Trophoblast cell (in vitro differentiated cells and primary cell): ENCODE data around the gene OCSTAMP.
A peak's percentile ranks its signal among the peaks of the same experiment; 100 is the strongest.

Experiments
- DNase-seq, 2 donors: peaks; one replicate each; pipeline ENCODE4 v3.0.0-alpha.2; 2016
- H2AFZ ChIP-seq: 2 replicates; pipeline ENCODE4 v1.6.1; 2013; ENCODE audit warnings: low read length, moderate library complexity, mild to moderate bottlenecking; ENCODE audit not compliant: insufficient read depth, poor library complexity
- H2AK5ac ChIP-seq: 2 replicates; pipeline ENCODE4 v1.6.1; 2013; ENCODE audit warnings: mild to moderate bottlenecking, low read length
- H2BK120ac ChIP-seq: 2 replicates; pipeline ENCODE4 v1.6.1; 2013; ENCODE audit warnings: low read length, mild to moderate bottlenecking, moderate library complexity; ENCODE audit not compliant: insufficient read depth, poor library complexity
- H2BK12ac ChIP-seq: 2 replicates; pipeline ENCODE4 v1.6.1; 2013; ENCODE audit warnings: mild to moderate bottlenecking, low read length, moderate library complexity
- H2BK5ac ChIP-seq: 2 replicates; pipeline ENCODE4 v1.6.1; 2013; ENCODE audit warnings: low read length, low read depth, moderate library complexity, mild to moderate bottlenecking; ENCODE audit not compliant: poor library complexity
- H3K14ac ChIP-seq: 2 replicates; pipeline ENCODE4 v1.6.1; 2013; ENCODE audit warnings: mild to moderate bottlenecking, low read length
- H3K18ac ChIP-seq: 2 replicates; pipeline ENCODE4 v1.6.1; 2013; ENCODE audit warnings: mild to moderate bottlenecking, low read length
- H3K23ac ChIP-seq: 2 replicates; pipeline ENCODE4 v1.6.1; 2013; ENCODE audit warnings: low read length
- H3K27ac ChIP-seq: 2 replicates; pipeline ENCODE4 v1.5.1; 2013; ENCODE audit warnings: low read depth, mild to moderate bottlenecking, inconsistent platforms, low read length, moderate library complexity
- H3K27me3 ChIP-seq: 2 replicates; pipeline ENCODE4 v1.6.1; 2013; ENCODE audit warnings: inconsistent platforms, mild to moderate bottlenecking, low read length, moderate library complexity; ENCODE audit not compliant: insufficient read depth
- H3K36me3 ChIP-seq, 2 experiments: 1 replicate in 1 of 2; 2 replicates in 1 of 2; pipeline ENCODE4 v1.6.1; 2013; ENCODE audit warnings: low read length in 2 of 2, mild to moderate bottlenecking in 2 of 2, moderate library complexity in 1 of 2; ENCODE audit not compliant: insufficient read depth in 2 of 2, control insufficient read depth in 1 of 2
- H3K4ac ChIP-seq: 2 replicates; pipeline ENCODE4 v1.6.1; 2013; ENCODE audit warnings: low read depth, mild to moderate bottlenecking, low read length, moderate library complexity
- H3K4me1 ChIP-seq, 2 experiments: 1 replicate in 1 of 2; 2 replicates in 1 of 2; pipeline ENCODE4 v1.6.1; 2013; ENCODE audit warnings: low read length in 2 of 2, mild to moderate bottlenecking in 2 of 2, moderate library complexity in 1 of 2; ENCODE audit not compliant: insufficient read depth in 2 of 2, control insufficient read depth in 1 of 2
- H3K4me2 ChIP-seq: 2 replicates; pipeline ENCODE4 v1.6.1; 2013; ENCODE audit warnings: inconsistent platforms, mild to moderate bottlenecking, low read length, moderate library complexity
- H3K4me3 ChIP-seq: 2 replicates; pipeline ENCODE4 v1.5.1; 2013; ENCODE audit warnings: mild to moderate bottlenecking, low read depth, low read length, inconsistent platforms
- H3K79me1 ChIP-seq: one replicate; pipeline ENCODE4 v1.6.1; 2013; ENCODE audit warnings: low read length
- H3K79me2 ChIP-seq: 2 replicates; pipeline ENCODE4 v1.6.1; 2013; ENCODE audit warnings: low read length, mild to moderate bottlenecking; ENCODE audit not compliant: control insufficient read depth, insufficient read depth, poor library complexity
- H3K9ac ChIP-seq: 2 replicates; pipeline ENCODE4 v1.6.1; 2013; ENCODE audit warnings: mild to moderate bottlenecking, low read length
- H3K9me3 ChIP-seq: 2 replicates; pipeline ENCODE4 v1.6.1; 2013; ENCODE audit warnings: low read depth, mild to moderate bottlenecking, control low read depth, inconsistent platforms, low read length; ENCODE audit not compliant: insufficient read depth
- H4K12ac ChIP-seq: 2 replicates; pipeline ENCODE4 v1.6.1; 2013; ENCODE audit warnings: low read depth, mild to moderate bottlenecking, low read length, moderate library complexity
- H4K8ac ChIP-seq: 2 replicates; pipeline ENCODE4 v1.6.1; 2013; ENCODE audit warnings: low read depth, mild to moderate bottlenecking, low read length, moderate library complexity
- H4K91ac ChIP-seq: one replicate; pipeline ENCODE4 v1.6.1; 2013; ENCODE audit warnings: low read depth, mild to moderate bottlenecking, low read length, moderate library complexity
- WGBS: extraction: QIAGEN DNeasy Blood & Tissue Kit; methylation state at CpG from one replicate; pipeline ENCODE4 v1.1.7; 2013; ENCODE audit warnings: missing lambda C conversion rate; ENCODE audit not compliant: insufficient read length, insufficient coverage; ENCODE audit errors: extremely low coverage; 5-methylcytosine and 5-hydroxymethylcytosine counted together

Gene OCSTAMP

DNA sequence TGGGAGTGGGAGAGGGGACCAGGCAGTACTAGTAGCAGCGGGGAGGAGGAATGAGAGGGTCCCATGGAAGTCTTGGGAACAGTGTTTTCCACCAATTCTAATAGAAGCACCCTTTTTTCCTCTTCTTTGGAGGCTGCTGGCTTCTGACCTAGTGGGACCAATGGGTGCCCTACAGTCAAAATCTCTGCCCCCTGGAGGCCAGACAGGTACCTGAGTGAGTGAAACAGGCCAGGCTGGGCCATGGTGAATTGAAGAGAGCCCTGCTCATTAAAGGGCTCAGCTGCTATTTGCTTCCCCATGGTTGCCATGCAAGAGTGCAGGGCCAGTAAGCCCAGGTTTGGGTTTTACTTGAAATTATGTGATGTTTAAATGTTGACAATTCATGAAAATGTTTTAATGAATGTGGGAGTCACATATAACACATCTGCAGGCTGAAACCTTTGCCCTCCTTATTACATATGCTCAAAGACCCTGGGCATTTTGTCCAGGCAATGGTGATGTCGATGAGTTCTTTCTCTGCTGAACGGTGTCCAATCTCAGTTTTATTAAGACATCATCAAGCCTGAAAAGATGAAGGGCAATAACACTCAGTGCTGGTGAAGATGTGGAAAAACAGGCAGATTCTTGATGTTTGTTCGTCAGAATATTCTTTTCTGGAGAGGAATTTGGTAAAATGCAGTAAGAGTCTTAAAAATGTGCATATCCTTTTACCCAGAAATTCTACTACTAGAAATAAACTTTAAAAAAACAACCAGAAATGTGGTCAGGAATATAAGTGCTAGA, 42.3 kb upstream of the OCSTAMP start:
- H2BK12ac ChIP-seq, result no peak overlapping the region
- peak in 1 of 2 donors; percentile 6 for DNase-seq
- H3K79me1 ChIP-seq, result no peaks in the 10 kb centered on the region
- no peak overlapping the region for H3K27ac ChIP-seq
- no CpG with 5 or more reads among the region's 4 CpGs for WGBS
- no peak overlapping the region for H3K4me3 ChIP-seq
- no peaks in the 10 kb centered on the region for H3K9me3 ChIP-seq
- H3K9ac ChIP-seq, result no peak overlapping the region
- no peaks in the 10 kb centered on the region for H3K36me3 ChIP-seq
- H2AFZ ChIP-seq, result no peak overlapping the region
- no peak overlapping the region for H2BK120ac ChIP-seq
- H3K4ac ChIP-seq, result no peak overlapping the region
- no peak overlapping the region for H2BK5ac ChIP-seq
- no peak overlapping the region for H3K18ac ChIP-seq
- H3K23ac ChIP-seq, result no peak overlapping the region
- no peak overlapping the region for H3K14ac ChIP-seq
- H3K4me1 ChIP-seq, result no peaks in the 10 kb centered on the region
- no peak overlapping the region for H3K4me2 ChIP-seq
- no peaks in the 10 kb centered on the region for H3K27me3 ChIP-seq
- no peaks in the 10 kb centered on the region for H3K79me2 ChIP-seq
- H4K91ac ChIP-seq, result no peak overlapping the region
- H4K12ac ChIP-seq, result no peak overlapping the region
- no peak overlapping the region for H2AK5ac ChIP-seq
- no peak overlapping the region for H4K8ac ChIP-seq

DNA sequence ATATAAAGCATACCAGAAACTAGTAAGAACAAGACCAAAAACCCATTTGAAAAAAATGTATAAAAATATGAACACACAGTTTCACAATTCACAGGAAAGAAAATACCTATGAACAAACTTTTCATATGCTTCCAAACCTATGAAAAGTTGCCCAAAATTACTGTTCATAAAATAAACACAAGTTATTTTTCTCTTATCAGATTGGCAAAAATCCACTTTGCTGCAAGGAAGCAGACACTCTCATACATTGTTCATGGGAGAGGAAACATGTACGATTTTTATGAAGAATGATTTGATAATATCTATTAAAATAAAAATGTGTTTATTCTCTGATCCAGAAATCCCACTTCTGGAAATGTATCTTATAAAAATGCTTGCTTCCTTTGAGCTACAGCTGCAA, 40.0 kb upstream of the OCSTAMP start:
- Histone ChIP-seq H3K9ac (no peak overlapping the region), H3K23ac (no peak overlapping the region), H4K8ac (no peak overlapping the region), H3K4me1 (no peaks in the 10 kb centered on the region), H2BK120ac (no peak overlapping the region), H2BK12ac (no peak overlapping the region), H3K27ac (no peak overlapping the region), H3K4me3 (no peak overlapping the region), H2AFZ (no peak overlapping the region), H2AK5ac (no peak overlapping the region), H3K27me3 (no peaks in the 10 kb centered on the region), H4K12ac (no peak overlapping the region), H3K18ac (no peak overlapping the region), H3K79me2 (no peaks in the 10 kb centered on the region), H3K9me3 (no peaks in the 10 kb centered on the region), H3K4me2 (no peak overlapping the region), H3K79me1 (no peaks in the 10 kb centered on the region), H3K4ac (no peak overlapping the region), H3K36me3 (no peaks in the 10 kb centered on the region), H2BK5ac (no peak overlapping the region), H4K91ac (no peak overlapping the region), H3K14ac (no peak overlapping the region)
- no peak for DNase-seq
- no CpG with 5 or more reads among the region's 1 CpG for WGBS

DNA sequence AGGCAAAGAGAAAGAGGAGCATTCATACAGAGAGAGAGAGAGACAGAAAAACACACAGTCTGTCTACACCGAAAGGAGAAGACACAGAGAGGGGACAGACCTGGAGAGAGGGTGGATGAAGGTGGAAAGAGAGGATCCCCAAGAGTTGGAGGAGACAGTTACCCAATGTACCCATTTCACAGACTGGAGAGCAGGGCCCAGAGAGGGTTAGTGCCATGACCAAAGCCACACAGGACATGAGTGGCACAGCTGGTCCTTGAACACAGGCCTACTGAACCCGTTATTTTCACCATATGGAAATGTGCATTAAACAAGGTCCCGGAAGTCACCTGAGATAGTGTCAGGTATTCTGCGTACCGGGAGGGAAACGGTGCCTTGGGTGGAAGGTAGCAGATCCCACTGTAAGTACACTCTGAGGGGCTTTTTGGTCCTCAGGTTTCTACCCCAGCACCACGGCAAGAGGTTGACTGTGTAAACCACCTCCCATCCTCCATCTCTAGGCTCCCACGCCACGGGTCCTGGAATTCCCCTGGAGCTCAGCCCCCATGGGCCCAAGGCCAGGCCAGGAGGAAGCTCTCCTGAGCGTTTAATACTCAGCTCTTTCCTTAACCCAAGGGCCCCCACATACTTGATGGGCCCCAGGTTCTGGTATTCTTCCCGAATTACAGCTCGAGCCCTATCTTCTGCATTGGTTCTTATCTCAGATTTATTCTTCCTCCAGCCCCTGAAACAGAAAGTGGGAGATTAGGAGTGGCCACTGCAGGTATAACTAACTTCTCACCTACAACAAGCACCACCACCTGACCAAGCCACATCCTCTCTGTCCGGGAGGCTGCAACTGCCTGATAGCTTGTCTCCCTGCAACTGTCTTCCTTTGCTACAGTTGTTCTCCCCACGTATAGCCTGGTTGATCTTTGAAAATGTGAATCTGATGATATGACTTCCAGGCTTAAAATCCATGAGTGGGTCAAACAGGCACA, 38.4 kb upstream of the OCSTAMP start:
- Histone ChIP-seq H2BK5ac (no peak overlapping the region), H2AFZ (no peak overlapping the region), H3K4me2 (no peak overlapping the region), H2BK120ac (no peak overlapping the region), H3K4ac (no peak overlapping the region), H3K4me3 (no peak overlapping the region), H3K4me1 (no peaks in the 10 kb centered on the region), H4K12ac (no peak overlapping the region), H3K18ac (no peak overlapping the region), H3K9me3 (no peaks in the 10 kb centered on the region), H2BK12ac (no peak overlapping the region), H4K8ac (no peak overlapping the region), H4K91ac (no peak overlapping the region), H3K79me2 (no peaks in the 10 kb centered on the region), H2AK5ac (no peak overlapping the region), H3K14ac (no peak overlapping the region), H3K9ac (no peak overlapping the region), H3K36me3 (no peaks in the 10 kb centered on the region), H3K79me1 (no peaks in the 10 kb centered on the region), H3K27ac (no peak overlapping the region), H3K23ac (no peak overlapping the region), H3K27me3 (no peaks in the 10 kb centered on the region)
- WGBS, result no CpG with 5 or more reads among the region's 14 CpGs
- DNase-seq, result no peak

DNA sequence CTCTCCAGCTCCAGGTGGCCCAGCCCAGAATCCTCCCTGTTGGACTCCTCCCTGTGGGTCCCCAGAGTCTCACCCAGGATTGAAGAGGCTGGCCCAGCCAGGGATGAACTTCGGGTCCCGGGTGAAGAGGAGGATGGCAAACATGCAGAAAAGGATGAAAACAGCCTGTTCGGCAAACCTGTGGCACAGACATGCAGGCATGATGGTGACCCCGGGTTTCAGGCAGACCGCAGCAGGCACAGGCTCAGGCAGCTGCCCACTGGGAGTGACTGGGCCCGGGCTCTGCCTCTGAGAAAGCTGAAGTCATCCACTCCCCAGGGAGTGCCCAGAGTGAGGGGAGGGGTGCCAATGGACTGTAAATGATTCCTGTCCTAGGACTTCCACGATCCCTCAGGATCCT, 37.5 kb upstream of the OCSTAMP start:
- Histone ChIP-seq H2BK12ac (no peak overlapping the region), H3K9ac (no peak overlapping the region), H3K4me2 (no peak overlapping the region), H3K23ac (no peak overlapping the region), H3K36me3 (no peaks in the 10 kb centered on the region), H3K4me1 (no peaks in the 10 kb centered on the region), H3K18ac (no peak overlapping the region), H3K79me1 (no peaks in the 10 kb centered on the region), H4K12ac (no peak overlapping the region), H2AFZ (no peak overlapping the region), H3K9me3 (no peaks in the 10 kb centered on the region), H3K27me3 (no peaks in the 10 kb centered on the region), H3K79me2 (no peaks in the 10 kb centered on the region), H4K91ac (no peak overlapping the region), H3K14ac (no peak overlapping the region), H3K27ac (no peak overlapping the region), H2BK120ac (no peak overlapping the region), H3K4me3 (no peak overlapping the region), H2AK5ac (no peak overlapping the region), H4K8ac (no peak overlapping the region), H3K4ac (no peak overlapping the region), H2BK5ac (no peak overlapping the region)
- no peak for DNase-seq
- WGBS, result no CpG with 5 or more reads among the region's 7 CpGs
